Adipose tissue (tissue), 3 donors: ENCODE results near the gene CALD1. TPM values are rescaled to one million over a fixed set of nuclear protein-coding genes. Genes with fewer than 3 reads are reported as not detected.

Experiments used
- H3K27ac ChIP-seq: one replicate; pipeline ENCODE4 v1.5.1; 2013; ENCODE audit warnings: low read depth, low read length
- WGBS, 3 donors: extraction: QIAGEN DNeasy Blood & Tissue Kit; methylation state at CpG; one replicate each; pipeline ENCODE4 v1.1.7; 2013; 5-methylcytosine and 5-hydroxymethylcytosine counted together
- polyA plus RNA-seq, 3 donors: library from polyadenylated mRNA; stranded (reverse); fragments of 200-250 nt; gene quantifications; one replicate each; pipeline ENCODE4 v1.2.3, GENCODE V29; 2013
- donor health status: healthy with polysubstance abuse.
- donor health status: Bipolar disorder and iron deficiency.
- donor health status: healthy.

CALD1 gene
- polyA plus RNA-seq, 3 donors: 18.7 to 259 (median 86.3) TPM

- H3K27ac ChIP-seq: no peak overlapping the region
- 66 to 76% (median 74%) methylated on average over 2 of the region's 2 CpGs for WGBS, 3 donors
Observed at GRCh38 chr7:134927076-134927475, 147.6 kb downstream of the CALD1 start.

GRCh38 chr7:134927723-134928122 is 148.3 kb downstream of the CALD1 start:
- 92 to 99% (median 97%) methylated on average over 3 of the region's 3 CpGs for WGBS, 3 donors

GRCh38 chr7:134928554-134928953 is 149.1 kb downstream of the CALD1 start:
- WGBS, 3 donors: 94 to 98% (median 96%) methylated on average over 18 of the region's 18 CpGs
- H3K27ac ChIP-seq: no peak overlapping the region

More at GRCh38 chr7:134927723-134928122, 148.3 kb downstream of the CALD1 start:
- H3K27ac ChIP-seq: no peak overlapping the region

- 39 to 70% (median 45%) methylated on average over 1 of the region's 1 CpG for WGBS, 3 donors
- no peak overlapping the region for H3K27ac ChIP-seq
Observed at GRCh38 chr7:134931487-134931886, 152.1 kb downstream of the CALD1 start.

- WGBS, 3 donors: 79 to 88% (median 79%) methylated on average over 17 of the region's 17 CpGs
- H3K27ac ChIP-seq: no peak overlapping the region
Observed at GRCh38 chr7:134932707-134933370, 153.4 kb downstream of the CALD1 start.

- WGBS, 3 donors: 80 to 87% (median 86%) methylated on average over 3 of the region's 3 CpGs
- no peak overlapping the region for H3K27ac ChIP-seq
Observed at GRCh38 chr7:134933460-134934068, 154.1 kb downstream of the CALD1 start.

- H3K27ac ChIP-seq: no peak overlapping the region
- 71 to 95% (median 72%) methylated on average over 2 of the region's 2 CpGs for WGBS, 3 donors
Observed at GRCh38 chr7:134935701-134936100, 156.3 kb downstream of the CALD1 start.

- no peak overlapping the region for H3K27ac ChIP-seq
Observed at GRCh38 chr7:134936893-134937510, 157.6 kb downstream of the CALD1 start.

GRCh38 chr7:134938141-134938540 is 158.7 kb downstream of the CALD1 start:
- 83 to 87% (median 84%) methylated on average over 4 of the region's 4 CpGs for WGBS, 3 donors
- no peak overlapping the region for H3K27ac ChIP-seq

More at GRCh38 chr7:134936893-134937510, 157.6 kb downstream of the CALD1 start:
- WGBS, 3 donors: 56 to 80% (median 80%) methylated on average over 3 of the region's 3 CpGs

GRCh38 chr7:134939136-134939535 is 159.7 kb downstream of the CALD1 start:
- no peak overlapping the region for H3K27ac ChIP-seq
- WGBS, 3 donors: 62 to 79% (median 73%) methylated on average over 4 of the region's 4 CpGs

GRCh38 chr7:134940729-134941128 is 161.3 kb downstream of the CALD1 start:
- no peak overlapping the region for H3K27ac ChIP-seq

GRCh38 chr7:134941185-134941900 is 161.9 kb downstream of the CALD1 start:
- 67 to 72% (median 68%) methylated on average over 3 of the region's 3 CpGs for WGBS, 3 donors
- H3K27ac ChIP-seq: no peak overlapping the region

- no peak overlapping the region for H3K27ac ChIP-seq
- WGBS, 3 donors: 54 to 82% (median 81%) methylated on average over 5 of the region's 5 CpGs
Observed at GRCh38 chr7:134941952-134942351, 162.5 kb downstream of the CALD1 start.

- no peak overlapping the region for H3K27ac ChIP-seq
- 33 to 71% (median 70%) methylated on average over 9 of the region's 9 CpGs for WGBS, 3 donors
Observed at GRCh38 chr7:134942690-134943466, 163.4 kb downstream of the CALD1 start.

- WGBS, 3 donors: 45 to 51% (median 48%) methylated on average over 3 of the region's 3 CpGs
- H3K27ac ChIP-seq: no peak overlapping the region
Observed at GRCh38 chr7:134943785-134944400, 164.5 kb downstream of the CALD1 start.

- no peak overlapping the region for H3K27ac ChIP-seq
- 74 to 86% (median 74%) methylated on average over 3 of the region's 3 CpGs for WGBS, 3 donors
Observed at GRCh38 chr7:134945691-134946090, 166.3 kb downstream of the CALD1 start.

GRCh38 chr7:134946260-134946659 is 166.8 kb downstream of the CALD1 start:
- no peak overlapping the region for H3K27ac ChIP-seq

GRCh38 chr7:134947329-134947728 is 167.9 kb downstream of the CALD1 start:
- H3K27ac ChIP-seq: no peak overlapping the region

More at GRCh38 chr7:134946260-134946659, 166.8 kb downstream of the CALD1 start:
- WGBS, 3 donors: 72 to 90% (median 77%) methylated on average over 2 of the region's 2 CpGs

More at GRCh38 chr7:134947329-134947728, 167.9 kb downstream of the CALD1 start:
- WGBS, 3 donors: 92 to 95% (median 95%) methylated on average over 17 of the region's 17 CpGs
